ENCODE data around the gene CNOT4. TPM values are rescaled to one million over a fixed set of nuclear protein-coding genes. Genes with fewer than 3 reads are reported as not detected.
"Not testable (repeated sequence)": the region's sequence is repeated elsewhere in the genome, so short reads cannot be mapped to it uniquely, and the experiment has no call there.

The CNOT4 gene
- polyA plus RNA-seq, 12 donors = 23.5 to 37.7 (median 25.3) TPM; not detected in 1

DNA sequence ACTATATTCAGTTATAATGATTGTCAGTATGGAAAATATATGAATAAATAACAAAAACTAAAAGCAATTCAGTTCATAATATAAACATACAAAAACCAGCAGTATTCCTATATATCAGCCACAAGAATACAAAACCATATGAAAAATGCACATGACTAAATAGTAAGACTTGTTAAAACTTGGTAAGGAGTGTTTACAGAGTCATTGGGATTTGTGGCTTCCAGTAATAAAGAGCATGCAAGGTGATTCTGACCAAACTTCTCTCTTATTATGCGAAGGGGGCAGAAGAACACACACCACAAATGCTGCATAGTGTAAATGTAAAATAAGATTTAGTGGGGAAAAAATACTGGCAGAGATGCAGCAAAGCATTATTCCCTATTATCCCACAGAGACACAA is 8.8 kb upstream of the CNOT4 start:
- DNase-seq = no peak

DNA sequence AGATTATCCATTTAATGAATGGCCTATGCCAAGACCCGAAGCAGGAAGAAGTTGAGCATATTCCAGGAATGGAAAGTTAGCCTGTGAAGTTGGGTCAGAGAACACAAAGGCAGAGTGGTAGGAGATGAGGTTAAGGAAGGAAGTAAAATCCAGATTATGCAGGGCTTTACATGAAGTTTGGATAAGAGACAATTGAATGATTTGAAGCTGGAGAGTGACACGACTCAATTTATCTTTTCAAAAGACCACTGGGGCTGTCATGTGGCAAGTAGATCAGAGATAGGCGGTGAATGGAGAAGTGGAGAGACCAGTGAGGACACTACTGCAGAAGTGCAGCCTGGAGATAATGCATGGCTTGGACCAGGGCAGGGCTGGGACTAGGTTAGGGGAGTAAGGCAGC is 7.2 kb upstream of the CNOT4 start:
- no peak for DNase-seq

GRCh38 chr7:135514856-135515255 is 5.0 kb upstream of the CNOT4 start:
- no peak for DNase-seq

GRCh38 chr7:135512135-135512887 is 2.4 kb upstream of the CNOT4 start:
- no peak for DNase-seq

DNA sequence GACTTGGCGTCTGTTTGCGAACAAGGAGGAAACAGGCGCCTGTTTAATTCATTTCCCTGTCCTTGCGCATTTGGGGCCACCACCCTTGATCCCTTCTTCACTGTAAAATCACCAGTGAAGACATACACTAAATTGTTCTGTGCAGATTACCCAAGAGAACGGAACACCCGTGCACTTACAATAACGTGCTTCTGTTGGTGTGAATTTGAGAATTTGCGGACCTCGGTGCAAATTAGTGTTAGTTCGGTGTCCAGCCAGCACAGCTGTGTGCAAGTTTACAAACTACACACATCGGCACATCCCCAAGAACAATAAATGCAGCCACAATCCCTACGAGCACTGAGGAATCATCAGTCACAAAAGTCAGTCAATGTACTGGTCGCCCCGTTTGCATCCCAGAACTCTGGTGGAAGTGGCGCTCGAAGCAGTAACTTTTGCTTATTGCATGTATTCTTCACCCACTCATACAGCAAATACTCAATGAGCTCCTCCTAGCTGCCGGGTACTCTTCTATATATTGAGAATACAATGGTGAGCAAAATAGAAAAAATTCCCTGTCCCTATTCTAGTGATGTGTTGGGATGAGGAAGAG is 786 bp upstream of the CNOT4 start:
- DNase-seq = peak; percentile 27

DNA sequence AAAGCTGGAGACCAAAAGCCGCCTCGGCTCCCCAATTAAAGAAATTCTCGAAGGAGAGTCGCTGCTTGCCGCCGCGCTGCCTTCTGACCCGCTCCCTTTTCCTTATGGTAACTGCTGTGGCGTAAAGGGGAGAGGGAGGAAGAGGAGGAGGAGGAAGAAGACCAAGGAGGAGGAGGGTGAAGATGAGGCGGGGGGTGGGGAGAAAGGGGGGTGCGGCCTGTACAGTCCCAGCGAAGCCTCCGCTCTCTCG is 388 bp downstream of the CNOT4 start:
- no peak for DNase-seq

GRCh38 chr7:135508883-135509588 is 866 bp downstream of the CNOT4 start:
- DNase-seq = peak; percentile 35

DNA sequence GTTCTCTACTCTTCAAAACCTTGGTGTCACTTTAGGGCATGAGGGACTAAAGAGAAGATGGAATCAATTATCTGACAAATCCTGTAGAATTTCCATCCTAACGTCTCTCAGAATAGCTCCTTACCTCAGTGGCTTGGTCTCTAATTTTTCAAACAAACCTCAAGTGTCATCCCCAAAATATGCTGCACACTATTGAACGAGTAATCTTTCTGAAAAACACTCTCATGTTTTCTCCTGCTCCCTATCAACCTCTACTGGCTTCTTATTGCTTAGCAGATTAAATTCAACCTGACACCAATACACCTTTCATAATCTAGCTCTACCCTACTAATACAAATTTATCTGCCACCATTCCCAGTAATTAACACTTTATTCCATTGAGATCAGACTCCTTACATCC is 8.5 kb downstream of the CNOT4 start:
- no peak for DNase-seq

- no peak for DNase-seq
Measured at GRCh38 chr7:135499818-135500217, 10.1 kb downstream of the CNOT4 start.

DNA sequence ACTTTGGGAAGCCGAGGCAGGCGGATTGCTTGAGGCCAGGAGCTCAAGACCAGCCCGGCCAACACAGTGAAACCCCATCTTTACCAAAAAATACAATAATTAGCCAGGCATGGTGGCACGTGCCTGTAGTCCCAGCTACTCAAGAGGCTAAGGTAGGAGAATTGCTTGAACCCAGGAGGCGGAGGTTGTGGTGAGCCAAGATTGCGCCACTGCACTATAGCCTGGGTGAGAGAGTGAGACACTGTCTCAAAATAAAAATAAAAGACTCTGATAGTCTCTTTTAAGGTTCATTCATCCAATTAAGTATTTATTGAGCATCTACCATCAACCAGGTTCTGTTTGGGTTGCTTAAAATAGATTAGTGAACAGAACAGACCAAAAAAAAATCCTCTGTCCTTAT is 12.7 kb downstream of the CNOT4 start:
- DNase-seq = not testable (repeated sequence)

- DNase-seq = no peak
Measured at GRCh38 chr7:135493362-135493761, 16.5 kb downstream of the CNOT4 start.

GRCh38 chr7:135492151-135492550 is 17.8 kb downstream of the CNOT4 start:
- no peak for DNase-seq

DNA sequence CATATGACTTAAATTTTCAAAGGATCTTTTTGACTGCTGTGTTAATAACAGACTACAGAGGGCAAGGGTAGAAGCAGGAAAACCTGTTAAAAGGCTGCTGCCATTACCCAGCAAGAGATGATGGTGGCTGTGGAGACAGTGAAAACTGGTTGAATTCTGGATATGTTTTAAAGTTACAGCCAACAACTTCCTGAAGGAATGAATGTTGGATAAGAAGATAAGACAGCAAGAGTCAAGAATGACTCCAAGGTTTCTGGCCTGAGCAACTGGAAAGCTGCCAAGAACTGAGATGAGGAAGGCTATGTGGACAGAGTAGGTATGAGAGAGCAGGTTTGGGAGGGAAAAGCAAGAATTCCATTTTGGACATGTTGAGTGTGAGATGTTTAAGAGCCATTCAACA is 19.1 kb downstream of the CNOT4 start:
- no peak for DNase-seq

- no peak for DNase-seq
Measured at GRCh38 chr7:135489791-135490190, 20.1 kb downstream of the CNOT4 start.

DNA sequence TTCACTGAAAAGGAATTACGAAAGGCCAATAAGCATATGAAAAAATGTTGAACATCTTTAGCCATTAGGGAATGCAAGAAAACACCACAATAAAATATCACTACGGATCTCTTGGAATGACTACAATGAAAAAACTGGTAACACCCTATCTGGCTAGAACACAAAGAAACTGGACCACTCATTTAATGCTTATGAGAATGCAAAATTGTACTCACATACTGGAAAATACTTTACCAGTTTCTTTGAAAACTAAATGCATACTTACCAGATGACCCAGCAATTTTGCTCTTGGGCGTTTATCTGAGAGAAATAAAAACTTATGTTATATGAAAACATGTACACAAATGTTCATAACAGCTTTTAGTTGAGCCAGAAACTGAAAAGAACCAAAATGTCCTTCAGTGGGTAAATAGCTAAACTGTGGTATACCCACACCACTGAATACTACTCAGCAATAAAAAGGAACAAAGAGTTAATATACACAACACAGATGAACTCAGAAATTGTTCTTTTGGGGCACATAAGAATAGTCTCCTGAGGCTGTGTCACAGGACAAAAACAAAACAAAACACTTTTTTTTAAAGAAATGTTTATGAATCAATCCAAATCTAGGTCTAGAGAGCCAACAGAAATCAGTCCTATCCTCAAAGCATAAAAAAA is 23.5 kb downstream of the CNOT4 start:
- DNase-seq = no peak

GRCh38 chr7:135481598-135481979 is 28.3 kb downstream of the CNOT4 start:
- no peak for DNase-seq

DNA sequence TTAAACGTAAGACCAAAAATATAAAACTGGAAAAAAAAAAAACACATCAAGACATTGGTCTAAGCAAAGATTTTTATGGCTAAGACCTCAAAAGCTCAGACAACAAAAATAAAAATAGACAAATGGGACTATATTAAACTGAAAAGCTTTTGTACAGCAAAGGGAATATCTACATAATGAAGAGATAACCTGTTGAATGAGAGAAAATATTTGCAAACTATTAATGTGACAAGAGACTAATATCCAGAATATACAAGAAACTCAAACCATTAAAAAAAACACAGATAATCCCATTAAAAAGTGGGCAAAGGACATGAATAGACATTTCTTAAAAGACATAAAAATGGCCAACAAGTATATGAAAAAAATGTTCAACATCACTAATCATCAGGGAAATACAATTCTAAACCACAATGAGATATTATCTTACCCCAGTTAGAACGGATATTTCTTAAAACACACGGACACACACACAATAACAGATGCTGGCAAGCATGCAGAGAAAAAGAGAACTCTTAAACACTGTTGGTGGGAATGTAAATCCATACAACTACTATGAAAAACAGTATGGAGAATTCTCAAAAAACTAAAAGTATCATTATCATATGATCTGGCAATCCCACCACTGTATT is 28.8 kb downstream of the CNOT4 start:
- no peak for DNase-seq

GRCh38 chr7:135475521-135475920 is 34.4 kb downstream of the CNOT4 start:
- no peak for DNase-seq

GRCh38 chr7:135469705-135470104 is 40.2 kb downstream of the CNOT4 start:
- not testable (repeated sequence) for DNase-seq

- DNase-seq = no peak
Measured at GRCh38 chr7:135467207-135467711, 42.6 kb downstream of the CNOT4 start.

- no peak for DNase-seq
Measured at GRCh38 chr7:135466442-135467206, 43.3 kb downstream of the CNOT4 start.

Measured in muscle of arm (tissue), 12 donors.